GM18873 (cell line): Measurements from ENCODE around the gene SRP9.
"Not testable (repeated sequence)": the region's sequence is repeated elsewhere in the genome, so short reads cannot be mapped to it uniquely, and the experiment has no call there.

Experiments used
- ATAC-seq: cut with Tn5 transposase; IDR thresholded peaks from one replicate; pipeline ENCODE4 v1.9.1; 2021; ENCODE audit warnings: mild to moderate bottlenecking, moderate library complexity, moderate number of reproducible peaks; ENCODE audit not compliant: unreplicated experiment, low FRiP score

The SRP9 gene

GRCh38 chr1:225754940-225755641, 22.5 kb upstream of the SRP9 start:
- no peak for ATAC-seq

GRCh38 chr1:225755671-225756319, 21.8 kb upstream of the SRP9 start:
- no peak for ATAC-seq

- no peak for ATAC-seq
Observed at GRCh38 chr1:225757927-225758656, 19.5 kb upstream of the SRP9 start.

GRCh38 chr1:225759972-225760371, 17.7 kb upstream of the SRP9 start:
- not testable (repeated sequence) for ATAC-seq

GRCh38 chr1:225760531-225760930, 17.1 kb upstream of the SRP9 start:
- ATAC-seq, result no peak

GRCh38 chr1:225761395-225761794, 16.2 kb upstream of the SRP9 start:
- not testable (repeated sequence) for ATAC-seq

- no peak for ATAC-seq
Observed at GRCh38 chr1:225762002-225762441, 15.6 kb upstream of the SRP9 start.

GRCh38 chr1:225762444-225762843, 15.2 kb upstream of the SRP9 start:
- ATAC-seq, result no peak

- ATAC-seq, result no peak
Observed at GRCh38 chr1:225763716-225764548, 13.7 kb upstream of the SRP9 start.

GRCh38 chr1:225765982-225766674, 11.5 kb upstream of the SRP9 start:
- no peak for ATAC-seq

- no peak for ATAC-seq
Observed at GRCh38 chr1:225766967-225767633, 10.5 kb upstream of the SRP9 start.

- no peak for ATAC-seq
Observed at GRCh38 chr1:225767634-225768540, 9.7 kb upstream of the SRP9 start.

GRCh38 chr1:225768662-225769426, 8.8 kb upstream of the SRP9 start:
- no peak for ATAC-seq

- ATAC-seq, result no peak
Observed at GRCh38 chr1:225769687-225770086, 7.9 kb upstream of the SRP9 start.

GRCh38 chr1:225770561-225771248, 6.9 kb upstream of the SRP9 start:
- no peak for ATAC-seq

GRCh38 chr1:225771661-225772322, 5.8 kb upstream of the SRP9 start:
- no peak for ATAC-seq

- no peak for ATAC-seq
Observed at GRCh38 chr1:225772323-225772768, 5.3 kb upstream of the SRP9 start.
